Keratinocyte (primary cell): Measurements from ENCODE around the gene PCCB.

Experiments used
- EZH2 ChIP-seq: IDR thresholded peaks from one replicate; pipeline ENCODE4 v1.6.1; 2012; ENCODE audit warnings: inconsistent platforms, mild to moderate bottlenecking, low read length, moderate library complexity
- TF ChIP-seq, protein P1 (sequence below), 3 experiments: IDR thresholded peaks in 1 of 3; conservative IDR thresholded peaks in 1 of 3; optimal IDR thresholded peaks in 1 of 3; 2 replicates in 2 of 3; 3 replicates in 1 of 3; pipeline versions ENCODE3 to v1.5.1; 2011; ENCODE audit warnings: low read length in 3 of 3, mild to moderate bottlenecking in 3 of 3, moderate library complexity in 2 of 3, control low read depth in 1 of 3, inconsistent platforms in 1 of 3; ENCODE audit not compliant: insufficient read depth in 2 of 3; ENCODE audit errors: extremely low read depth in 1 of 3

- TF ChIP-seq, protein P1, sequence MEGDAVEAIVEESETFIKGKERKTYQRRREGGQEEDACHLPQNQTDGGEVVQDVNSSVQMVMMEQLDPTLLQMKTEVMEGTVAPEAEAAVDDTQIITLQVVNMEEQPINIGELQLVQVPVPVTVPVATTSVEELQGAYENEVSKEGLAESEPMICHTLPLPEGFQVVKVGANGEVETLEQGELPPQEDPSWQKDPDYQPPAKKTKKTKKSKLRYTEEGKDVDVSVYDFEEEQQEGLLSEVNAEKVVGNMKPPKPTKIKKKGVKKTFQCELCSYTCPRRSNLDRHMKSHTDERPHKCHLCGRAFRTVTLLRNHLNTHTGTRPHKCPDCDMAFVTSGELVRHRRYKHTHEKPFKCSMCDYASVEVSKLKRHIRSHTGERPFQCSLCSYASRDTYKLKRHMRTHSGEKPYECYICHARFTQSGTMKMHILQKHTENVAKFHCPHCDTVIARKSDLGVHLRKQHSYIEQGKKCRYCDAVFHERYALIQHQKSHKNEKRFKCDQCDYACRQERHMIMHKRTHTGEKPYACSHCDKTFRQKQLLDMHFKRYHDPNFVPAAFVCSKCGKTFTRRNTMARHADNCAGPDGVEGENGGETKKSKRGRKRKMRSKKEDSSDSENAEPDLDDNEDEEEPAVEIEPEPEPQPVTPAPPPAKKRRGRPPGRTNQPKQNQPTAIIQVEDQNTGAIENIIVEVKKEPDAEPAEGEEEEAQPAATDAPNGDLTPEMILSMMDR (optimal IDR thresholded peaks at IDR 0.05 in 1 of 3, IDR thresholded peaks at IDR 0.05 in 1 of 3, conservative IDR thresholded peaks at IDR 0.05 in 1 of 3; ENCODE audit: extremely low read depth in 1 of 3, insufficient read depth in 2 of 3, low read length in 3 of 3): no peak
- TF ChIP-seq EZH2: no peak
These were observed 41.2 kb downstream of the PCCB start for GRCh38 chr3:136291302-136291701.
